Tongue (tissue), 3 donors: ENCODE measurements around the gene PUS10. TPM values are rescaled to one million over a fixed set of nuclear protein-coding genes. Genes with fewer than 3 reads are reported as not detected.
"Not testable (repeated sequence)": the region's sequence is repeated elsewhere in the genome, so short reads cannot be mapped to it uniquely, and the experiment has no call there.

Experiments used
- DNase-seq: peaks from one replicate; pipeline ENCODE4 v3.0.0-alpha.2; 2015
- small RNA-seq: library from RNA; depleted of rRNA; stranded (forward); fragments of <200 nt; gene quantifications from one replicate; pipeline ENCODE3, GENCODE V24; 2014; ENCODE audit warnings: low replicate concordance
- total RNA-seq: library from RNA; depleted of rRNA; stranded (reverse); fragments of >200 nt; gene quantifications from one replicate; pipeline ENCODE4 v1.2.3, GENCODE V29; 2014

Gene PUS10
- total RNA-seq, 1 donor from 2014 or later = 8.2 TPM

GRCh38 chr2:60932954-60933353, 85.1 kb downstream of the PUS10 start:
- DNase-seq = no peak

GRCh38 chr2:60932061-60932460, 86.0 kb downstream of the PUS10 start:
- not testable (repeated sequence) for DNase-seq

GRCh38 chr2:60926741-60927552, 91.1 kb downstream of the PUS10 start:
- DNase-seq = no peak

- peak; percentile 20 for DNase-seq
Observed at GRCh38 chr2:60925994-60926740, 91.9 kb downstream of the PUS10 start.

GRCh38 chr2:60907329-60907728, 110.7 kb downstream of the PUS10 start:
- DNase-seq = no peak

GRCh38 chr2:60906395-60906794, 111.7 kb downstream of the PUS10 start:
- DNase-seq = no peak

- not testable (repeated sequence) for DNase-seq
Observed at GRCh38 chr2:60905867-60906266, 112.2 kb downstream of the PUS10 start.

GRCh38 chr2:60901296-60901695, 116.8 kb downstream of the PUS10 start:
- not testable (repeated sequence) for DNase-seq

GRCh38 chr2:60899892-60900249, 118.2 kb downstream of the PUS10 start:
- no peak for DNase-seq

- DNase-seq = no peak
Observed at GRCh38 chr2:60899230-60899891, 118.7 kb downstream of the PUS10 start.

GRCh38 chr2:60898567-60898966, 119.5 kb downstream of the PUS10 start:
- DNase-seq = no peak

Small RNA genes lying within 50 kb of the gene (small RNA-seq; reads per million reads assigned to genes)
- gene RNA5SP95 (not detected), gene RNU4-51P (18.7 reads per million, percentile 95 among the genes with 10 or more reads in this experiment)

Other genes starting within 250 kb of the PUS10 start
- 17.1 TPM for gene REL, start 136.7 kb downstream of the PUS10 start, total RNA-seq
- 38.9 TPM for gene PEX13, start 535 bp downstream of the PUS10 start, total RNA-seq
- 15.2 TPM for gene SANBR, start 47.6 kb upstream of the PUS10 start, total RNA-seq
- gene C2orf74, start 143.9 kb upstream of the PUS10 start, total RNA-seq = 19.8 TPM